Ecto neural progenitor cell (in vitro differentiated cells): ENCODE data around the gene MACROH2A2.
"Not testable (repeated sequence)": the region's sequence is repeated elsewhere in the genome, so short reads cannot be mapped to it uniquely, and the experiment has no call there.

Source experiments
- DNase-seq: peaks from one replicate; pipeline ENCODE4 v3.0.0-alpha.2; 2018; ENCODE audit warnings: low spot score

MACROH2A2 gene

GRCh38 chr10:70068925-70069324 lies 16.3 kb downstream of the MACROH2A2 start:
- DNase-seq, result no peak

- DNase-seq, result no peak
These were observed 16.7 kb downstream of the MACROH2A2 start for GRCh38 chr10:70069346-70069745.

GRCh38 chr10:70070834-70071233 lies 18.2 kb downstream of the MACROH2A2 start:
- DNase-seq, result no peak

- DNase-seq, result no peak
These were observed 21.5 kb downstream of the MACROH2A2 start for GRCh38 chr10:70074165-70074564.

GRCh38 chr10:70074971-70075370 lies 22.3 kb downstream of the MACROH2A2 start:
- DNase-seq, result no peak

GRCh38 chr10:70078329-70078728 lies 25.7 kb downstream of the MACROH2A2 start:
- DNase-seq, result no peak

GRCh38 chr10:70078937-70079336 lies 26.3 kb downstream of the MACROH2A2 start:
- DNase-seq, result no peak

GRCh38 chr10:70080789-70081188 lies 28.1 kb downstream of the MACROH2A2 start:
- not testable (repeated sequence) for DNase-seq

- DNase-seq, result no peak
These were observed 31.5 kb downstream of the MACROH2A2 start for GRCh38 chr10:70084189-70084588.

GRCh38 chr10:70085975-70086613 lies 33.4 kb downstream of the MACROH2A2 start:
- no peak for DNase-seq

GRCh38 chr10:70087616-70088307 lies 35.1 kb downstream of the MACROH2A2 start:
- no peak for DNase-seq

GRCh38 chr10:70088308-70088698 lies 35.7 kb downstream of the MACROH2A2 start:
- DNase-seq, result no peak

GRCh38 chr10:70090013-70090412 lies 37.4 kb downstream of the MACROH2A2 start:
- DNase-seq, result no peak

GRCh38 chr10:70090951-70091350 lies 38.3 kb downstream of the MACROH2A2 start:
- DNase-seq, result no peak

GRCh38 chr10:70092389-70092718 lies 39.7 kb downstream of the MACROH2A2 start:
- DNase-seq, result no peak

- DNase-seq, result no peak
These were observed 40.8 kb downstream of the MACROH2A2 start for GRCh38 chr10:70093335-70093944.

GRCh38 chr10:70094250-70094649 lies 41.6 kb downstream of the MACROH2A2 start:
- DNase-seq, result no peak

- DNase-seq, result no peak
These were observed 43.5 kb downstream of the MACROH2A2 start for GRCh38 chr10:70096016-70096704.

GRCh38 chr10:70096705-70097420 lies 44.2 kb downstream of the MACROH2A2 start:
- DNase-seq, result no peak

- no peak for DNase-seq
These were observed 44.8 kb downstream of the MACROH2A2 start for GRCh38 chr10:70097459-70097858.

GRCh38 chr10:70098271-70098670 lies 45.6 kb downstream of the MACROH2A2 start:
- no peak for DNase-seq

- DNase-seq, result not testable (repeated sequence)
These were observed 48.5 kb downstream of the MACROH2A2 start for GRCh38 chr10:70101068-70101562.
